Glomerular endothelial cell (primary cell): ENCODE data around the gene CCDC142. TPM values are rescaled to one million over a fixed set of nuclear protein-coding genes. Genes with fewer than 3 reads are reported as not detected.
"Not testable (repeated sequence)": the region's sequence is repeated elsewhere in the genome, so short reads cannot be mapped to it uniquely, and the experiment has no call there.

Experiments used
- DNase-seq: peaks from one replicate; pipeline ENCODE4 v3.0.0-alpha.2; 2011; ENCODE audit warnings: low read depth, low spot score; ENCODE audit errors: extremely low read depth
- total RNA-seq: library from RNA; depleted of rRNA; stranded (reverse); fragments of >200 nt; gene quantifications from 2 replicates; pipeline ENCODE4 v1.2.3, GENCODE V29; 2015

Gene CCDC142
- total RNA-seq, 1 donor from 2014 or later, result 19.3 TPM

- no peak for DNase-seq
Measured at GRCh38 chr2:74447230-74447999, 35.4 kb downstream of the CCDC142 start.

GRCh38 chr2:74444498-74445318, 38.1 kb downstream of the CCDC142 start:
- DNase-seq, result no peak

- not testable (repeated sequence) for DNase-seq
Measured at GRCh38 chr2:74442483-74443297, 40.1 kb downstream of the CCDC142 start.

- no peak for DNase-seq
Measured at GRCh38 chr2:74441690-74442482, 40.9 kb downstream of the CCDC142 start, which contains the start of gene RTKN. Gene RTKN, minus strand, starts transcription at chr2:74441937. Its CDS starts 121 bp downstream, at chr2:74441816.

GRCh38 chr2:74441170-74441689, 41.6 kb downstream of the CCDC142 start:
- no peak for DNase-seq

GRCh38 chr2:74440378-74441169, 42.2 kb downstream of the CCDC142 start:
- DNase-seq, result no peak

GRCh38 chr2:74439803-74440377, 42.9 kb downstream of the CCDC142 start:
- DNase-seq, result no peak

- no peak for DNase-seq
Measured at GRCh38 chr2:74439373-74439772, 43.4 kb downstream of the CCDC142 start.

- DNase-seq, result no peak
Measured at GRCh38 chr2:74438248-74438647, 44.5 kb downstream of the CCDC142 start.

GRCh38 chr2:74436848-74437695, 45.7 kb downstream of the CCDC142 start:
- DNase-seq, result no peak

GRCh38 chr2:74436111-74436805, 46.5 kb downstream of the CCDC142 start:
- DNase-seq, result no peak

GRCh38 chr2:74430502-74430901, 52.3 kb downstream of the CCDC142 start:
- no peak for DNase-seq

- no peak for DNase-seq
Measured at GRCh38 chr2:74429487-74430451, 53.0 kb downstream of the CCDC142 start.

GRCh38 chr2:74428675-74429074, 54.1 kb downstream of the CCDC142 start:
- no peak for DNase-seq

GRCh38 chr2:74427551-74427950, 55.2 kb downstream of the CCDC142 start:
- DNase-seq, result no peak

- DNase-seq, result no peak
Measured at GRCh38 chr2:74426181-74426758, 56.5 kb downstream of the CCDC142 start.
